ENCODE data around the gene CFAP100. TPM values are rescaled to one million over a fixed set of nuclear protein-coding genes. Genes with fewer than 3 reads are reported as not detected.

CFAP100 gene
- not detected in 2 replicates for total RNA-seq (2014; rRNA removed; shearing (Covaris generic))

- no peaks in the 10 kb centered on the region for H3K4me1 ChIP-seq
- no peak for DNase-seq
- H3K9me3 ChIP-seq (replicated peaks), result no peaks in the 10 kb centered on the region
- H3K27ac ChIP-seq, result no peak within 1 kb of the TSS
- no peak within 1 kb of the TSS for H3K4me3 ChIP-seq
- 0 out of 2 replicates have a peak, but pooled peaks cover 2% of the 10 kb centered on the region for H3K27me3 ChIP-seq
- H3K36me3 ChIP-seq, result no peaks in the 10 kb centered on the region
Measured at GRCh38 chr3:126394179-126394976, at the start of gene CFAP100. TSS of gene CFAP100 (plus strand) at chr3:126394909. CDS start at chr3:126396001, 1,092 bp downstream.

- DNase-seq, result no peak
- Histone ChIP-seq H3K4me3 (no peak overlapping the region), H3K9me3 (replicated peaks) (no peaks in the 10 kb centered on the region), H3K4me1 (no peaks in the 10 kb centered on the region), H3K27ac (no peak overlapping the region), H3K27me3 (no peaks in the 10 kb centered on the region), H3K36me3 (no peaks in the 10 kb centered on the region)
Measured at GRCh38 chr3:126345231-126345630, 49.5 kb upstream of the CFAP100 start.

- Histone ChIP-seq H3K4me1 (no peaks in the 10 kb centered on the region), H3K4me3 (no peak overlapping the region), H3K27me3 (no peaks in the 10 kb centered on the region), H3K27ac (no peak overlapping the region), H3K9me3 (replicated peaks) (no peaks in the 10 kb centered on the region), H3K36me3 (no peaks in the 10 kb centered on the region)
- no peak for DNase-seq
Measured at GRCh38 chr3:126345641-126346460, 48.9 kb upstream of the CFAP100 start.

- no peaks in the 10 kb centered on the region for H3K27me3 ChIP-seq
- no peaks in the 10 kb centered on the region for H3K36me3 ChIP-seq
- H3K4me1 ChIP-seq, result no peaks in the 10 kb centered on the region
- H3K4me3 ChIP-seq, result no peak overlapping the region
- no peaks in the 10 kb centered on the region for H3K9me3 ChIP-seq (replicated peaks)
- H3K27ac ChIP-seq, result no peak overlapping the region
- no peak for DNase-seq
Measured at GRCh38 chr3:126346466-126346865, 48.2 kb upstream of the CFAP100 start.

- H3K27me3 ChIP-seq, result no peaks in the 10 kb centered on the region
- H3K36me3 ChIP-seq, result no peaks in the 10 kb centered on the region
- no peaks in the 10 kb centered on the region for H3K4me1 ChIP-seq
- H3K27ac ChIP-seq, result no peak overlapping the region
- H3K9me3 ChIP-seq (replicated peaks), result no peaks in the 10 kb centered on the region
- H3K4me3 ChIP-seq, result no peak overlapping the region
- DNase-seq, result no peak
Measured at GRCh38 chr3:126347543-126348161, 47.1 kb upstream of the CFAP100 start.

GRCh38 chr3:126348308-126348920 lies 46.3 kb upstream of the CFAP100 start:
- Histone ChIP-seq H3K4me3 (no peak overlapping the region), H3K27ac (no peak overlapping the region), H3K36me3 (no peaks in the 10 kb centered on the region), H3K27me3 (no peaks in the 10 kb centered on the region), H3K4me1 (no peaks in the 10 kb centered on the region), H3K9me3 (replicated peaks) (no peaks in the 10 kb centered on the region)
- DNase-seq, result peak in 1 of 2 experiments; percentile 16

- Histone ChIP-seq H3K4me3 (no peak overlapping the region), H3K36me3 (no peaks in the 10 kb centered on the region), H3K9me3 (replicated peaks) (no peaks in the 10 kb centered on the region), H3K27ac (no peak overlapping the region), H3K4me1 (no peaks in the 10 kb centered on the region), H3K27me3 (no peaks in the 10 kb centered on the region)
- no peak for DNase-seq
Measured at GRCh38 chr3:126349071-126349470, 45.6 kb upstream of the CFAP100 start.

GRCh38 chr3:126349611-126350501 lies 44.9 kb upstream of the CFAP100 start:
- Histone ChIP-seq H3K27me3 (no peaks in the 10 kb centered on the region), H3K4me1 (no peaks in the 10 kb centered on the region), H3K27ac (no peak overlapping the region), H3K4me3 (no peak overlapping the region), H3K36me3 (no peaks in the 10 kb centered on the region), H3K9me3 (replicated peaks) (no peaks in the 10 kb centered on the region)
- no peak for DNase-seq

GRCh38 chr3:126350502-126351085 lies 44.1 kb upstream of the CFAP100 start:
- no peaks in the 10 kb centered on the region for H3K4me1 ChIP-seq
- H3K9me3 ChIP-seq (replicated peaks), result no peaks in the 10 kb centered on the region
- H3K27me3 ChIP-seq, result no peaks in the 10 kb centered on the region
- H3K36me3 ChIP-seq, result no peaks in the 10 kb centered on the region
- DNase-seq, result no peak
- no peak overlapping the region for H3K4me3 ChIP-seq
- H3K27ac ChIP-seq, result no peak overlapping the region

- Histone ChIP-seq H3K27me3 (no peaks in the 10 kb centered on the region), H3K4me1 (no peaks in the 10 kb centered on the region), H3K9me3 (replicated peaks) (no peaks in the 10 kb centered on the region), H3K36me3 (no peaks in the 10 kb centered on the region), H3K4me3 (no peak overlapping the region), H3K27ac (no peak overlapping the region)
- DNase-seq, result no peak
Measured at GRCh38 chr3:126351086-126351770, 43.5 kb upstream of the CFAP100 start.

GRCh38 chr3:126351771-126352475 lies 42.8 kb upstream of the CFAP100 start:
- H3K9me3 ChIP-seq (replicated peaks), result no peaks in the 10 kb centered on the region
- no peak for DNase-seq
- H3K27me3 ChIP-seq, result no peaks in the 10 kb centered on the region
- H3K4me3 ChIP-seq, result no peak overlapping the region
- no peaks in the 10 kb centered on the region for H3K36me3 ChIP-seq
- no peak overlapping the region for H3K27ac ChIP-seq
- no peaks in the 10 kb centered on the region for H3K4me1 ChIP-seq

- H3K27ac ChIP-seq, result no peak overlapping the region
- no peaks in the 10 kb centered on the region for H3K36me3 ChIP-seq
- no peak overlapping the region for H3K4me3 ChIP-seq
- H3K27me3 ChIP-seq, result no peaks in the 10 kb centered on the region
- H3K4me1 ChIP-seq, result no peaks in the 10 kb centered on the region
- no peaks in the 10 kb centered on the region for H3K9me3 ChIP-seq (replicated peaks)
- DNase-seq, result no peak
Measured at GRCh38 chr3:126352476-126353454, 41.9 kb upstream of the CFAP100 start.
